SK-N-SH (cell line): ENCODE results near the gene UPF2.

Experiments
- ELF1 ChIP-seq: IDR thresholded peaks from 2 replicates; pipeline ENCODE4 v1.4.0; 2012
- EZH2phosphoT487 ChIP-seq: fragments of 200-600 bp; sonication (generic); IDR thresholded peaks from 2 replicates; pipeline ENCODE4 v1.6.1; 2017; ENCODE audit warnings: low read depth, mixed run types, mild to moderate bottlenecking, antibody characterized with exemption, moderate library complexity, borderline replicate concordance
- GABPA ChIP-seq: IDR thresholded peaks from 2 replicates; pipeline ENCODE4 v1.4.0; 2012; ENCODE audit warnings: low read depth, mild to moderate bottlenecking
- GATA2 ChIP-seq: sonication (generic); formaldehyde crosslinking; IDR thresholded peaks from 2 replicates; pipeline ENCODE4 v1.5.0; 2020; ENCODE audit warnings: mild to moderate bottlenecking, missing genetic modification reagents
- POLR2AphosphoS5 ChIP-seq: IDR thresholded peaks from 2 replicates; pipeline ENCODE4 v1.6.1; 2012; ENCODE audit warnings: low read depth, low read length
- RCOR1 ChIP-seq: fragments of 150-350 bp; IDR thresholded peaks from 2 replicates; pipeline ENCODE4 v1.6.1; 2017; ENCODE audit warnings: antibody characterized with exemption, low read length
- SMC3 ChIP-seq: IDR thresholded peaks from 2 replicates; pipeline ENCODE4 v1.6.1; 2012; ENCODE audit warnings: low read depth, low read length, improper control_type of control experiment
- TF ChIP-seq, protein P1 (sequence below): IDR thresholded peaks from 2 replicates; pipeline ENCODE4 v1.4.0; 2012; ENCODE audit warnings: low read depth, borderline replicate concordance
- TF ChIP-seq, protein P2 (sequence below): fragments of 200-600 bp; sonication (generic); IDR thresholded peaks from 2 replicates; pipeline ENCODE4 v1.6.1; 2017; ENCODE audit warnings: antibody characterized with exemption, mild to moderate bottlenecking, moderate library complexity

DNA sequence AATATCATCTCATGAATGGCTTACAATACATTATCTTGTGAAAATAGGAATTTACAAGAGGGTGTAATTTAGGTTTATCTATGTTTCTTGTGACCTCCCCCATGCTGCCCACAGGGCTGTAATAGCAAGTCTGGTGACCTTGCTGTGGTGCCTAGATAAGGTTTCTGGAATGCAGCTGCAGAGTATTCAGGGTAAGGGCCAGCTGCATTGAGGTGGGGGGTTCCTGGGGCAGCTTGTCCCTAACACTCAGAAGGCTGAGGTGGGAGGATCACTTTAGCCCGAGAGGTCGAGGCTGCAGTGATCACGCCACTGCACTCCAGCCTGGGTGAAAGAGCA, 20.8 kb upstream of the UPF2 start:
- TF ChIP-seq GATA2 (CRISPR knock-in tag) = no peak
- no peak for TF ChIP-seq EZH2phosphoT487
- no peak for TF ChIP-seq POLR2AphosphoS5
- TF ChIP-seq RCOR1 = no peak
- TF ChIP-seq, protein P1, sequence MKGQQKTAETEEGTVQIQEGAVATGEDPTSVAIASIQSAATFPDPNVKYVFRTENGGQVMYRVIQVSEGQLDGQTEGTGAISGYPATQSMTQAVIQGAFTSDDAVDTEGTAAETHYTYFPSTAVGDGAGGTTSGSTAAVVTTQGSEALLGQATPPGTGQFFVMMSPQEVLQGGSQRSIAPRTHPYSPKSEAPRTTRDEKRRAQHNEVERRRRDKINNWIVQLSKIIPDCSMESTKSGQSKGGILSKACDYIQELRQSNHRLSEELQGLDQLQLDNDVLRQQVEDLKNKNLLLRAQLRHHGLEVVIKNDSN = no peak
- TF ChIP-seq, protein P2, sequence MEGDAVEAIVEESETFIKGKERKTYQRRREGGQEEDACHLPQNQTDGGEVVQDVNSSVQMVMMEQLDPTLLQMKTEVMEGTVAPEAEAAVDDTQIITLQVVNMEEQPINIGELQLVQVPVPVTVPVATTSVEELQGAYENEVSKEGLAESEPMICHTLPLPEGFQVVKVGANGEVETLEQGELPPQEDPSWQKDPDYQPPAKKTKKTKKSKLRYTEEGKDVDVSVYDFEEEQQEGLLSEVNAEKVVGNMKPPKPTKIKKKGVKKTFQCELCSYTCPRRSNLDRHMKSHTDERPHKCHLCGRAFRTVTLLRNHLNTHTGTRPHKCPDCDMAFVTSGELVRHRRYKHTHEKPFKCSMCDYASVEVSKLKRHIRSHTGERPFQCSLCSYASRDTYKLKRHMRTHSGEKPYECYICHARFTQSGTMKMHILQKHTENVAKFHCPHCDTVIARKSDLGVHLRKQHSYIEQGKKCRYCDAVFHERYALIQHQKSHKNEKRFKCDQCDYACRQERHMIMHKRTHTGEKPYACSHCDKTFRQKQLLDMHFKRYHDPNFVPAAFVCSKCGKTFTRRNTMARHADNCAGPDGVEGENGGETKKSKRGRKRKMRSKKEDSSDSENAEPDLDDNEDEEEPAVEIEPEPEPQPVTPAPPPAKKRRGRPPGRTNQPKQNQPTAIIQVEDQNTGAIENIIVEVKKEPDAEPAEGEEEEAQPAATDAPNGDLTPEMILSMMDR = no peak
- no peak for TF ChIP-seq GABPA
- no peak for TF ChIP-seq SMC3
- no peak for TF ChIP-seq ELF1
